A172 (cell line): ENCODE results near the gene TSPAN9. TPM values are rescaled to one million over a fixed set of nuclear protein-coding genes. Genes with fewer than 3 reads are reported as not detected.

ENCODE experiments used
- DNase-seq: peaks from one replicate; pipeline ENCODE4 v3.0.0-alpha.2; 2015; ENCODE audit warnings: low spot score
- total RNA-seq: library from RNA; depleted of rRNA; stranded (reverse); fragments of >200 nt; shearing (Covaris generic); gene quantifications from 2 replicates; pipeline ENCODE4 v1.2.3, GENCODE V29; 2014

TSPAN9 gene
- total RNA-seq, 1 experiment from 2014 or later: 7.0 TPM

GRCh38 chr12:3099146-3099545 is 22.0 kb downstream of the TSPAN9 start:
- DNase-seq: no peak

- DNase-seq: no peak
Measured at GRCh38 chr12:3101309-3102024, 24.3 kb downstream of the TSPAN9 start.

DNA sequence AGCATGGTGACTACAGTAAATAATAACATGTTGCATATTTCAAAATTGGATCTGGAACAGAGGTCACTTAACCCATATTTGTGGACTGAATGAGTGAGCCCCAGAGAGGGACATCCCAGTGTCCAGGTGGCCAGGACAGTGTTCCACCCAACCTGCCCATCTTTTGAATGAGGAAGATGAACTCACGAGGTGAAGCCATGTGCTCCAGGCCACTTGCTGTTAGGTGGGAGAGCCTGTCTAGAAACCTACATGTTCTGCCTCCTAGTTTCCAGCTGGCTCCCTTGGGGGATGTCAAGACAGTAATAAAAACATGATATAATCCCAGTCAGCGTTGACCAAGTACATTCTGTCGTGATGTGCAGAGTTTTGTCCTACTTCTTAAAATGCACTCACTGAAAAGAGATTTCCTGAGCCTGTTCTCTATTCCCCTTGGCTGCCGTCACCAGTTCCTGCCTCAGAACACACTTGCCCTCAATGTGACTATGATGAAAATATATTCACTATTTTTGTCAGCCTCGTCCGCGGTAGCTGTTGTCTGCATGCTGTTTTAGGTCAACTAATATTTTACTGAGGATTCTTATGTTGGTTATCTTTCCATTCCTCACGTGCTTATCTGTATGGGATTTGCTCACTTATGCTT is 25.7 kb downstream of the TSPAN9 start:
- no peak for DNase-seq

GRCh38 chr12:3103806-3104205 is 26.6 kb downstream of the TSPAN9 start:
- DNase-seq: no peak

- DNase-seq: no peak
Measured at GRCh38 chr12:3105690-3106479, 28.7 kb downstream of the TSPAN9 start.

DNA sequence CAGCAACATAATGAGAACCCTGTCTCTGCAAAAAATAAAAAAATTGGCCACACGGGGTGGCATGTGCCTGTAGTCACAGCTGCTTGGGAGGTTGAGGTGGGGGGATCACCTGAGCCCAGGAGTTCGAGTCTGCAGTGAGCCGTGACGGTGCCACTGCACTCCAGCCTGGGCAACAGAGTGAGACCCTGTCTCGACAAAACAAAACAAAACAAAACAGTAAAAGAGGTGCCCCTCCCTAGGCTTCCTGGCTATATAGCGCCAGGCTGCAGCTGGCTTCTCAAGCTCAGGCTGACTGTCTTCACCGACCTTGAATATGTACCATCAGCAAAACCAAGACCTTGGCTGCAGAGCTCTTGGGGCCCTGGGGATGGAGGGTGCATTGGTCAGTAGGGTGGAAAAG is 29.4 kb downstream of the TSPAN9 start:
- DNase-seq: no peak

DNA sequence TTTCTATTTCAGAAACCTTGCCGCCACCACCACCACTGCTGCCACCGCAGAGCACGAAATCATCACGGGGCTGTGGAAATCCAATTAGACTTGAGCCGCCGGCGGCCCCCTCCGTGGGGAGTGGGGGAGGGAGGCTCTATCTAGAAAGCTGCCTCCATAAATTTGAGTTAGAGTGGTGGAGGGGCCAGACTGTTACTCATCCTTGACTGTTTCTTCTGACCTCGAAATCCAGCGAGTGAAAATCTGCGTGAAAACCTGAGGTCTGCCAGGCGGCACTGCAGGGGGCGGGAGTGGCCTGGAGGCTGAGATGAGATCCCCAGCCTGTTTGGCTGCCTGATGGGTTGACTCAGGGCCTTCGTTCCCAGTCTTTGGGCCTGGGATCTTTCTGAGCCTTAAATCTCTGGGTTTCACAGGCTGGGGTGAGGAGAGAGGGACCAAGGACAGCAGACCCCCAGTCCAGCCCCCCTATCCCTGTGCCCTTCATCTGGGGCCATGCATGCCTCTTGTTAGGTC is 29.9 kb downstream of the TSPAN9 start:
- peak; percentile 60 for DNase-seq

GRCh38 chr12:3107954-3108353 is 30.8 kb downstream of the TSPAN9 start:
- no peak for DNase-seq

DNA sequence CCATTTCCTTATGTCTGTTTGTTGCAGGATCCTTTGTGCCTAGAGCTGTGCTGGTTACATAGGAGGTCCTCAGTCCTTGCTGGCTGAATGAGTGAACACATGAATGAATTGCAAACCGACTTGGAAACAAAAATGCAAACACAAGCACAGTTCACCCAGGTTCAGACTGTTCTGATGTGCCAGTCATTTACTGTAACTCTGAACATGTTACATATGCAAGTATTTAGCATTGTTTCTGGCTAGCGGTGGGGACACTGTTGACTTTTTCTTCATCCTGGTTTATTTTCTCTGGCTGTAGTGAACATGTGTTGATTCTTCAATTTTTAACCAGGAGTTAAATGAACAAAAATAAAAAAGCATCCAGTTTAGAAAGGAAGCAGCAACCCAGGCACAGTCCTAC is 33.4 kb downstream of the TSPAN9 start:
- no peak for DNase-seq

GRCh38 chr12:3113671-3114325 is 36.6 kb downstream of the TSPAN9 start:
- no peak for DNase-seq

- no peak for DNase-seq
Measured at GRCh38 chr12:3114671-3115070, 37.5 kb downstream of the TSPAN9 start.

DNA sequence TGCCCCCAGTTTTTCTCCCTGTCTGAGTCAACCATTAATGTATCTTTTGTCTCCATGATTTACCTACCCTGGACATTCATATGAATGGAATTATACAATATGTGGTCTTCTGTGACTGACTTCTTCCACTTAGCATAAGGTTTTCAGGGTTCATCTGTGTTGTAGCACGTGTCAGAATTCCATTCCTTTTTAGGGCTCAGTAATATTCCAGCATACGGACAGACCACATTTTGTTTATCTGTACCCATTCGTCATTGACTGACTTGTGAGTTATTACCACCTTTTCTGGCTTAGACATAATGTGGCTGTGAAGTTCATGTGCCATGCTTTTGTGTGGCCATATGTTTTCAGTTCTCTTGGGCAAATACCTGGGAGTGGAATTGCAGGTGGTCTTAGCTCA is 37.9 kb downstream of the TSPAN9 start:
- no peak for DNase-seq

DNA sequence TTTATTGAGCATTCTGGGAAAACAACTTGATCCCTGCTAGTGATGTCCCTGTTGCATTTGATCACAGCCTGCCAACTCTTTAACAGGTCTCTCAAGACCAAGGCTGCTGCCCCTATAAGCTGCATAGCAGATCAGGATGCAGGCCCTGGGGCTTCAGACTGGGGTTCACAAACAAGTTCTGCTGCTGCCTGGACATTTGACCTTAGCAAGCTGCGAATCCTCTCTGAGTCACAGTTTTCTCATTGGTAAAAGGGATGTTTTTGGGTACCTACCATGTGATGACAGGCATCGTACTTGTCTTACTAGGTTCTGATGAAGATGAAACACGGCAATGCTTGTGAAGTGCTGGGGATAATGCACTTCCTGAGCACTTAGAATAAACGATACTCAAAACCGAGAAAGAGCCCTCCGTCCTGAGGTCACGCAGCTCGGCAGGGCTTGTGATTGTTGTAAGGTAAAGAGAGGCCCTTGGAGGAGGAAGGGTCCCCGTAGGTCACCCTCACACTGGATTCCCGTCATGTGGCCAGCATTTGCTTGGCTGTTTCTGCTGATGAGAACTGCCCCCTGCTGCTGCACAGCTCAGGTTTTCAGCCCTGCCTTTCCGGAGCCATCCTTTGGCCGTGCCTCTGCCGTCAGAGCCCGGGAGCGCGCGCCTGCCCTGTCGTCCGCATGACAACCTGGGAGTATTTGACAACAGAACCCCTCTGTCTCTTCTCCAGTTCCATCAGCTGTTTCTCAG is 39.1 kb downstream of the TSPAN9 start:
- DNase-seq: no peak

- DNase-seq: peak; percentile 47
Measured at GRCh38 chr12:3117144-3117581, 40.0 kb downstream of the TSPAN9 start.

DNA sequence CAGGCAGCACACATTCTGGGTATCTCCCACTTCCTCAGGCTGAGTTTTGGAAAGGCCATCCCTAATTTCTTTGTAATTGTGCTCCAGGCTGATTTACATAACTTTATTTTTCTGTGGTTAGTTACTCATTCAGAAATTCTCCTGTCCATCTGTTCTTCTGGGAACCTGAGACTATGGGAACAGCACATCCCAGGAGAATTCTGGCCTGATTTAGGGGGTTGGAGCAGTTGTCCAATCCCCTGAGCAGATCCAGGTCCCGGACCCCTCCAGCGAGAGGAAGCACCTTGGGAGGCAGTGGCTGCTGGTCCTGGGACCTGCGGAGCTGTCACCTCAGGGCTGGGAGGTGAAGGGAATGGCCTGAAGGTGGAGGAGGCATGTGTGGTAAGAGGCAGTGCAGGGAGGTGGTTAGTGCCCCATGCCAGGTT is 40.4 kb downstream of the TSPAN9 start:
- peak; percentile 57 for DNase-seq

GRCh38 chr12:3119192-3119755 is 42.1 kb downstream of the TSPAN9 start:
- no peak for DNase-seq

GRCh38 chr12:3119756-3120601 is 42.8 kb downstream of the TSPAN9 start:
- no peak for DNase-seq

GRCh38 chr12:3120701-3121100 is 43.5 kb downstream of the TSPAN9 start:
- DNase-seq: no peak

GRCh38 chr12:3122841-3123678 is 45.9 kb downstream of the TSPAN9 start:
- peak; percentile 66 for DNase-seq
